NCI-H82 treated with DMSO at 0.1 percent for 48 hours (cell line): ENCODE data around the gene FN1.
"Not testable (repeated sequence)": the region's sequence is repeated elsewhere in the genome, so short reads cannot be mapped to it uniquely, and the experiment has no call there.

Experiments used
- DNase-seq: peaks from one replicate; lab custom pipeline; 2025; ENCODE audit not compliant: unreplicated experiment; lab: John Stamatoyannopoulos, UW

Gene FN1

GRCh38 chr2:215409331-215410127, 26.3 kb downstream of the FN1 start:
- no peak for DNase-seq

- not testable (repeated sequence) for DNase-seq
Measured at GRCh38 chr2:215408441-215408840, 27.4 kb downstream of the FN1 start.

- DNase-seq, result no peak
Measured at GRCh38 chr2:215407590-215408264, 28.1 kb downstream of the FN1 start.

- DNase-seq, result no peak
Measured at GRCh38 chr2:215407061-215407460, 28.8 kb downstream of the FN1 start.

GRCh38 chr2:215405722-215406581, 29.9 kb downstream of the FN1 start:
- DNase-seq, result no peak

GRCh38 chr2:215404348-215405012, 31.4 kb downstream of the FN1 start:
- no peak for DNase-seq

GRCh38 chr2:215403441-215404347, 32.2 kb downstream of the FN1 start:
- no peak for DNase-seq

- DNase-seq, result no peak
Measured at GRCh38 chr2:215401896-215402379, 33.9 kb downstream of the FN1 start.

- no peak for DNase-seq
Measured at GRCh38 chr2:215399067-215399716, 36.7 kb downstream of the FN1 start.

- no peak for DNase-seq
Measured at GRCh38 chr2:215397632-215398341, 38.1 kb downstream of the FN1 start.

GRCh38 chr2:215396595-215397313, 39.1 kb downstream of the FN1 start:
- DNase-seq, result no peak

GRCh38 chr2:215395687-215396460, 40.0 kb downstream of the FN1 start:
- DNase-seq, result no peak

- peak; percentile 67 for DNase-seq
Measured at GRCh38 chr2:215394102-215394805, 41.6 kb downstream of the FN1 start.

GRCh38 chr2:215392687-215393270, 43.1 kb downstream of the FN1 start:
- no peak for DNase-seq

GRCh38 chr2:215392164-215392563, 43.7 kb downstream of the FN1 start:
- DNase-seq, result no peak

GRCh38 chr2:215391531-215391930, 44.3 kb downstream of the FN1 start:
- no peak for DNase-seq
